DMS53 treated with DMSO at 0.1 percent for 48 hours (cell line): Measurements from ENCODE around the gene PC.
"Not testable (repeated sequence)": the region's sequence is repeated elsewhere in the genome, so short reads cannot be mapped to it uniquely, and the experiment has no call there.

Experiments
- DNase-seq: peaks from one replicate; lab custom pipeline; 2025; ENCODE audit not compliant: unreplicated experiment; lab: John Stamatoyannopoulos, UW

Gene PC

DNA sequence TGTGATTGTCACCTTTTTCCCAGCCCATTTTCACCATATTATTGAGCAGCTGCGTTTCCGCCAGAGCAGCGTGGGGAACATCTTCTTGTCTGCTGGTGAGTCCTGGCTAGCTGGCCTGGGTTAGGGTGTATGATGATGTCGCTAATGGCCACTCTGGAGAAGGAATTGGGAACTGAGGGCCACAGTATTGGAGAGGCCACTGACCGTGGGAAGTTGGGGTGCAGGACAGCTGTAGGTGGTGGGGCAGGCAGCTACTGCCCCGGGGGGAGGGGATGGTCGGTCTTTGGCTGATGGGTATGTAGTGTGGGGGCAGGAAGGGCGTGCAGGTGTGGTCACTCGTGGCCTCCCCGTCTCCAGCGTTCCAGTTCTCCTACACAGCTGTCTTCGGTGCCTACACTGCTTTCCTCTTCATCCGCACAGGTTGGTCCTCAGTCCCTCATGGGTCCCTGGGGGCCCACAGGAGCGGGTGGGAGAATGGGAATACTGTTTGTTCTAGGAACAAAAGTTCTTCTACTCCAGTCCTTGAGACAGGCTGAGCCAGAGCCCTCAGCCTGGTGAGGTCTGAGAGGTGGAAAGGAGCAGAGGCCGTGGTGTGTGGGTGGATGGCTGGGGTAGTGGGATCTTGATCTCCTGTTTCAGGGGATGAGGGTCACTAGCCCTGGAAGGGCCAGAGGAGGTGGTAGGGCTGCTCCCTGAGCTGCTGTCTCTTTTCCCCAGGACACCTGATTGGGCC is 112.9 kb downstream of the PC start:
- no peak for DNase-seq

DNA sequence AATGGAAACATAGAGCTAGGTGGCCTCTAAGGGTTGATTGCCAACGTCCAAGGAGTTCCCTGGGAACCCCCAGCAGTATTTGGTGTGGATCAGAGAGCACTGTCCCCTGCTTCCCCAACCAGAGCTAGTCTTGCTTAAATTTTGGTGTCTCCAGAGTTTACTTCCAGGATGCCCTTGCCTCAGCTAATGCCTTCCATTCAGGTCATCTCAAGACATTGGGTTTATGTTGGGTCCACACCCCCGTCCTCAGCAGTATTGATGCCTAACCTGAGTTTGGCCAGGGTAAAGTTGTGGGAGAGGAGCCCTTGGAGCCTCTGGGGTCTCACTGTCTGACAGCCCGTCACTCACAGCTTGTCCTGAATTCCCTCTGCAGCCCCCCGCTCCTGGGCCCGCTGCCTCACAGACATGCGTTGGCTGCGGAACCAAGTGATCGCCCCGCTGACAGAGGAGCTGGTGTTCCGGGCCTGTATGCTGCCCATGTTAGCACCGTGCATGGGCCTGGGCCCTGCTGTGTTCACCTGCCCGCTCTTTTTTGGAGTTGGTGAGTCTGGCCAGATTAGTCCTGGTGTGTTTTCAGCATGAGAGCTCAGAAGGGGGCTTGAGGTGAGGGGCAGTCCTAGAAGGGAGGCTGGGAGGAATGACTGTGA is 113.6 kb downstream of the PC start:
- no peak for DNase-seq

DNA sequence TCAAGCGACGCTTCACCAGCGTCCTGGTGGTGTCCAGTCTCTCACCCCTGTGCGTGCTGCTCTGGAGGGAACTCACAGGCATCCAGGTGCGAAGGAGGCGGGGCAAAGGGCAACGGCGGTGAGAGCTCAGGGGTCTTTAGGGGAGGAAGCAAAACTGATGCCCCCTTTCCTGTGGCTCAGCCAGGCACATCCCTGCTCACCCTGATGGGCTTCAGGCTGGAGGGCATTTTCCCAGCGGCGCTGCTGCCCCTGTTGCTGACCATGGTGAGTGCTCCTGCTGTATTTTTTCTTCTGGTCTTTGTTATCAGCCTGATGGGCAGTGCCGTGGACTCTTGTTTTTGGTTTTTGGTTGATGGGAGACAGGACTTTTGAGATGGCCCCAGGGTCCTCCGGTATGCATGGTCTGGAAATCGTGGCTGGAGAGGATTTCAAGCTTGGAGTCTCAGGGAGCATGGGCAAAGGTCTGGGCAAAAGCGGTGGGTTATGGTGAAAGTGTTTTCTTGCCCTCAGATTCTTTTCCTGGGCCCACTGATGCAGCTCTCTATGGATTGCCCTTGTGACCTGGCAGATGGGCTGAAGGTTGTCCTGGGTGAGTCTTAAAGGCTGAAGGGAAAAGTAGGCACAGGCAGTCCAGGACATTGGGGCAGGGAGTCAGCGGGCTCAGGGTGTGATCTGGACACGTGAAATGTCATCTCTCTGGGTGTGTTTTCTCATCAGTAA is 114.2 kb downstream of the PC start:
- DNase-seq = no peak

DNA sequence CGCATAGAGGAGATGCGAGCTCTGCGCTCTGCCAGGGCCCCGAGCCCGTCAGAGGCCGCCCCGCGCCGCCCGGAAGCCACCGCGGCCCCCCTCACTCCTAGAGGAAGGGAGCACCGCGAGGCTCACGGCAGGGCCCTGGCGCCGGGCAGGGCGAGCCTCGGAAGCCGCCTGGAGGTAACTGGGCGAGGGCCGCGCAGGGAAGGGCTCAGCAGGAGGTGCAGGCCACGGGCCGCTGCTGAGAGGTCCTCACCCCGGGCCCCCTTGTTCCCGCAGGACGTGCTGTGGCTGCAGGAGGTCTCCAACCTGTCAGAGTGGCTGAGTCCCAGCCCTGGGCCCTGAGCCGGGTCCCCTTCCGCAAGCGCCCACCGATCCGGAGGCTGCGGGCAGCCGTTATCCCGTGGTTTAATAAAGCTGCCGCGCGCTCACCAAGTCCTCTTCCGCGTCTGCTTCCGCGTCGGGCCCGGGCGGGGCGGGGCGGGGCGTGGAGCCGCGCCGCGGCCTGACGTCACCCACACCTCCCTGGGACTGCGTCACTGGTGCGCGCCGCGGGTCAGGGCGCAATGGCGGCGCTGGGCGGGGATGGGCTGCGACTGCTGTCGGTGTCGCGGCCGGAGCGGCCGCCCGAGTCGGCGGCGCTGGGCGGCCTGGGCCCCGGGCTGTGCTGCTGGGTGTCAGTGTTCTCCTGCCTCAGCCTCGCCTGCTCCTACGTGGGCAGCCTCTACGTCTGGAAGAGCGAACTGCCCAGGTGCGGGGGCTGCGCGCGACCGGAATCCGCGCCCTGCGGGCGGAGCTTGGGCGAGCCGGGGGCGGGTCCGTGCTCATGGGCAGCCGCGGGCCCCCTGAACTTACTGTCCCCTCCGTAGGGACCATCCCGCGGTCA is 115.0 kb downstream of the PC start, which contains the start of gene RCE1:
RCE1 (plus strand) TSS at position 546 of the 880 bp plus-strand sequence; CDS start at position 561, 15 bp downstream.
- peak; percentile 88 for DNase-seq

DNA sequence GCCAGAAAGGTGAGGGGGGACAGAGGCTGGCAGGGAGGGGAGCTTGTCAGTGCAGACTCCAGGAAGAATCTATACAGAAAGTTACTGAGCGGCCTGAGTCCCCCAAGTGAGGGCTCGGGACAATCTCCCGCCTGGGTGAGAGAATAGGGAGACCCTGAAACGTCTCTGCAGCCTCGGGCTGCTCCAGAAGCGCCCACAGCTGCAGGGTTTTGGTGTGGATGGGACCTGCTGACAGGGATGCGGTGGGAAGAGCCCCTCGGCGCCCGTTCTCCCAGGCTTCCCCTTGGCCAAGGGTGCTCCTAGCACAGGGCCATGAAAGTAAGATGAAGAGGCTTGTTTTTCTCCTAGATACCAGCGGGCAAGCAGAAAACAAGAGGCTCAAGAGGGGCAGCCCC is 115.7 kb downstream of the PC start:
- no peak for DNase-seq

DNA sequence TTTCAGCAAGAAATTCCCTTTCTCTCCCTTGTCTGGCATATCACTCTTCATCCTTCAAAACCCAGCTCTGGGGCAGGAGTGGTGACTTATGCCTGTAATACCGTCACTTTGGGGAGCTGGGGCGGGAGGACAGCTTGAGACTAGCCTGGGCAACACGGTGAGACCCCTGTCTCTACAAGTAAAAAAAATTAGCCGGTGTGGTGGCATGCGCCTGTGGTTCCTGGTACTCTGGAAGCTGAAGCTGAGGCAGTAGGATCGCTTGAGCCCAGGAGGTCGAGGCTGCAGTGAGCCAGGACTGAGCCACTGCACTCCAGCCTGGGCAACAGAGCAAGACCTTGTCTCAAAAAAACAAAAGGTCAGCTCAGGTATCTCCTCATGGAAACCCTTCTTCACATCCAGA is 116.3 kb downstream of the PC start:
- DNase-seq = no peak

DNA sequence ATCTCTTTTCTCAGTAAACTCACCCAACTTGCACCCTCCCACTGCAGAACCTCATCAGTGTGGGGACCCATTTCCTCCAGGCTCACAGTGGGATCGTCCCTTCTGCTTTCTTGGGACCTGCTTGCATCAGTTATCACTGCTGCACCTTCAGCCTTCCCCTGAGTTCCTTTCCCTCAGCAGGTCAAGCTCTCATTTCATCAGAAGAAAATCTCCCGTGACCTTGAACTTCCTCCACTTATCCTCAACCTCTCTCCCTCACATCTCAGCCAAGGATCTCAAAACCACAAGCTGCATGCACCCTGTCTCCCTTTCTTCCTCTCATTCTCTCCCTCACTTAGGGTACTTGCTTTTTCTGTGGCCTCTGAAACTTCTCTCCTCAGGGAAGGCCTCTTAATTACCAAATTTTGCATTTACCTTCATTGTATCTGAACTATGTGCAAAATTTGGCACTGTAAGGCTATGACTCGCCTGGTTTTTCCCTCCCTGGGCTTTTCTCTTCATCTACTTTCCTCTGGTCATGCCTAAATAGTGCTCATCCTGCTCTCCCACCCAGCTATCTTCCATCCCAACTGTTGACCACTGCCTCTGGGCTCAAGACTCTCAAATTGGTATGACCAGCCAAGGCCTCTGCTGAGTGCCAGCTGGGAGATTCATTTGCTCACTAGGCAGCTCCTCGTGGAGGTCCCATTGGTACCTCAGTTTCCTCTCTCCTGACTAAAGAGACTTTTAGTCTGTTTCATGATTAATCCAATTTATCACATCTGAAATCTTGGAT is 117.7 kb downstream of the PC start:
- DNase-seq = no peak

DNA sequence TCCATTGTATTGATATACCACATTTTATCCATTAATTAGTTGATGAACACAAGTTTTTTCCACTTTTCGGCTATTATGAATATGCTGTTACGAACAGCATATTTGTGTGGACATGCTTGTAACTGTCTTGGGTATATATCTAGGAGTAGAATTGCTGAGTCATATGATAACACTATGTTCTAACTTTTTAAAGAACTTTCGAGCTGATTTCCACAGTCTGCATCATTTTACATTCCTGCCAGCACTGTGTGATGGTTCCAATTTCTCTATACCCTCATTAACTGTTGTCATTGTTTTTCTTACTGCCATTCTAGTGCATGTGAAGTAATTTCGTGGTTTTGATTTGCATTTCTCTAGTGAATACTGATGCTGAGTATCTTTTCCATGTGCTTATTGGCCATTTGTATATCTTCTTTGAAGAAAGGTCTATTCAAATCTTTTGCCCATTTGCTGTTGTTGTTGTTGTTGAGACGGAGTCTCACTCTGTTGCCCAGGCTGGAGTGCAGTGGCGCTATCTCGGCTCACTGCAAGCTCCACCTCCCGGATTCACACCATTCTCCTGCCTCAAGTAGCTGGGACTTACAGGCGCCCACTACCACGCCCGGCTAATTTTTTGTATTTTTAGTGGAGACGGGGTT is 122.3 kb downstream of the PC start:
- no peak for DNase-seq

DNA sequence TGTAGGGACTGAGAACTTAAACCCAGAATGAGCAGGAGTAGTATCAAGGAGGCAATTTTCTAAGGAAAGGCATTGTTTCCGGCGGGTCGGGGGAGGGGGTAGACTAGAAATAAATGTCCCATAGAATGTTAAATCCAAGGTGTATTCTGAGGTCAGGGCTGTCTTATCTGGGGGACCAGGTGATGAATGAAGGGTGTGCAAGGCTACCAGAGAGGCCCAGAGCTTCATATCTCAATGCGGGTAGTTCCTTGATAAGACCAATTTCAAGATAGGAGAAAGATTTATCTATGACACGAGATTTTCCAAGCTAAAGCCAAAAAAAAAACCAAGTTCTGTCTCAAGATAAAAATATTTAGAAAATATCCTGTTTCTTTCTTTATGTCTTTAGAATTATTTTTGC is 123.2 kb downstream of the PC start:
- DNase-seq = no peak

DNA sequence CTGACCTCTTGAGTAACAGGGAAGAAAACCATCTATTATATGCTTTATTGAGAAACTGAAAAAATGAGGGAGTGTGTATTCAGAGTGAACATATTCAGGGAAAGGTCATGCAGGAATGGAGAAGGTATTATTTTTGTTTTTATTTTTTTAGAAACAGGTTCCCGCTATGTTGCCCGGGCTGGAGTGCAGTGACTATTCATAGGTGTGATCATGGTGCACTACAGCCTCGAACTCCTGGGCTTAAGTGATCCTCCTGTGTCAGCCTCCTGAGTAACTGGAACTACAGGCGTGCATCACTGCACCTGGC is 123.7 kb downstream of the PC start:
- no peak for DNase-seq

DNA sequence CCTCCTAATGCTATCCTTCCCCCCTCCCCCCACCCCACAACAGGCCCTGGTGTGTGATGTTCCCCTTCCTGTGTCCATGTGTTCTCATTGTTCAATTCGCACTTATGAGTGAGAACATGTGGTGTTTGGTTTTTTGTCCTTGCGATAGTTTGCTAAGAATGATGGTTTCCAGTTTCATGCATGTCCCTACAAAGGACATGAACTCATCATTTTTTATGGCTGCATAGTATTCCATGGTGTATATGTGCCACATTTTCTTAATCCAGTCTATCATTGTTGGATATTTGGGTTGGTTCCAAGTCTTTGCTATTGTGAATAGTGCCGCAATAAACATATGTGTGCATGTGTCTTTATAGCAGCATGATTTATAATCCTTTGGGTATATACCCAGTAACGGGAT is 133.6 kb downstream of the PC start:
- DNase-seq = not testable (repeated sequence)

DNA sequence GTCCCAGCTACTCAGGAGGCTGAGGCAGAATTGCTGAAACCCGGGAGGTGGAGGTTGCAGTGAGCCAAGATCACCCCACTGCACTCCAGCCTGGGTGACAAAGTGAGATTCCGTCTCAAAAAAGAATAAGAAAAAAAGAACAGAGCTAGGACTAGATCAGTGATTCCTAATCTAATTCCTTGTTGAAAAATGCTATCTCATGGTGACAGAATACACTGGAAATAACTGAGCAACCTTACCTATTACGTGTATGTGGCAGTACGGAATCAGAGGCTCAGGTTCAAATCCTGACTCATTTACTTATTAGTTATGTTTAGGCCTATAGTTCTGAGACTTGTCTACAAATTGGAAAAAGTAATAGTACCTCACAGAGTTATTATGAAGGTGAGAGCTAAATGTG is 134.5 kb downstream of the PC start:
- DNase-seq = no peak

DNA sequence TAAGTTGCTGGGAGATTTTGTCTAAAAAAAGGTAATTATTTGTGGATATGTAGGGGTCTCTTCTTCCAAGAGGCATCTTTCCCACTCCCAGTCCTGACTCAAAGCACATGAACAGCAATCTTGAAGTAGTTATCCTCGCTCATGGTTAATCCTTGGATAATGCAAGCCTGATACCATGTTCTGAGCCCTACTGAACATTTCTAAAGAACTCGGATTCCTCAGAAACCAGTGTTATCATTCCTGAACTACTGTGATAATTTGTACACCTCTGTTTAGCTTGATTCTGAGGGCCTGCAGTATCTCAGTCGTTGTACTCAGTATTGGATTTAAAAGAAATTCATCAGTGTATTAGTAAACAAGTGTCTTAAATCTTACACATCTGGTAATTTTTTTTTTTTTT is 137.3 kb downstream of the PC start:
- DNase-seq = no peak

DNA sequence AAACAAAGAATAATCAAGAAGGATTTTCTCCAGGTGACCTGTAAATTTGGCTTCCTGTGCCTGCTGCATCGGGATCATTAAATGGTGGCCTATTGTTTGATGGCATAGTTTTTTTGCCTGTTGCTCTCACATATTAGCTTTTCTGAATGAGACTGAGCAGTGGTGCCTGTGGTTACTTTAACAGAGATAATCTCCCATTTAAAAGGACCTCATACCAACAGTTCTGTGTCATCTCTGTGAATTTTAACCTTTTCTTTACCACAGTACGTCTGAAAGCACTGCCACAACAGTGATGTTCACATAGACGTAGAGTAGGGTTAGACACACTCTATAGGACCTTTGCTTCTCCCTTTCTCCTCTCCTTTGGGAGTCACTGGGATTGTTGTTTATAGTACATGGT is 137.8 kb downstream of the PC start:
- DNase-seq = no peak

DNA sequence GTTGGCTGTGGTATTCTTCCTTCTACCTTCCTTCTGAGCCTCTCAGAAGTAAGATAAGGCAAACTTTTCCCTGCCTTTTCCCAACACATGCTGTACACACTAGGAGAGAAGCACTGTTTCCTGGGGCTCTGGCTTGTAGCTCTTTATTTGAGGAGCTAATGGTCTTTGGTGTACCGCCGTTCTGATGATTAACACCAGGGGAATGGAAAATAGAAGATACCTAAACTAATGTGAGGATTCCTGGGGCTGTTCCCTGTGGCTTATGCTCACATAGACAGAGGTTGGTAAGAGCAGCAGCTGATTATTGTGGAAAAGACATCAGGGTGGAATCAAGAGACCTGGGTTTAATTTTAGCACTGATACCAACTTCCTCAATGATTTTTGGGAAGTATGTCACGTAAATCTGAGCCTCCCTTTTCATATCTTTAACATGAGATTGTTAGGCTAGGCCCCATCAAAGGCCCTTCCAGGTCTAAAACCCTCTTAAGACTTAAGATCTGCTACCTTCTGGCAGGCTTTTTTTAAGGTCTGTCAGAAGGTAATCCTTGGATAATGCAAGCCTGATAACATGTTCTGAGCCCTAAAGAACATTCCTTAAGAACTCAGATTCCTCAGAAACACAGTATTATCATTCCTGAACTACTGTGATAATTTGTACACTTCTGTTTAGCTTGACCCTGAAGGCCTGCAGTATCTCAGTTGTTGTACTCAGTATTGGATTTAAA is 139.8 kb downstream of the PC start:
- DNase-seq = no peak

DNA sequence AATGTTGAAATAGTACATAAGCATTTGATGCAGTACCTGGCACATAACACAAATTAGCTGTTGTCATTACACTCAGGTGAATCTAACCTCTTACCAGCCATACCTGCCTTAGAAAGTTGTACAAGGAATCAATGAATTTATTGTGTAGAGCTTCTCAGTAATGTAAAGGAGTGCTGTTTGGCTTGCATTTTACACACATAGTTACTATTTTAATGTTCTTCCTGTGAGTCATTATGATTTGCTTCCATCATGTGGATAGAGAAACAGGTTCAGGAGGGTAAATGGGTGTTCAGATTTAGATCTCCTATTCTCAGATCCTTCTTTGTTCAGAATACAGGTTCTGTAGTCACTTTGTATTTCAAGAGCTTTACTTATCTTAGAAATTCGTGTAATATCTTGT is 142.5 kb downstream of the PC start:
- DNase-seq = no peak

DNA sequence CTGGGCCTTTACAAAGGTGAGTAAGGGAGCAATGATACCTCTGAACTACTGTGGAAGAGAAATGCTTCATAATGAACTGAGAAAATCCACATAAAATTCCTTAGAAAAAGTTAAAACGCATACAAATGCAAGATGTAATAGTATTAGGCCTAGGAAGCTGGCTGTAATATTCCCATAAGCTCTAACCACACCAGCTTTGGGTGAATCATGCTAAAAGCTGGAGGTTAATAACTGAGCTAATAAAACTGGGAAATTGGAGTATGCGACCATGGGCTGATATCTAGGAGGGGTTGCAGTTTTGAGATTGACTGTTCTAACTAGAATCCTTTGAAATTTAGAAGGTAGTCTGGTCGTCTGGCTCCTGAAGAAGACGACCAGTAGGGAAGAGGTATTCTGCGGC is 143.5 kb downstream of the PC start:
- DNase-seq = no peak

DNA sequence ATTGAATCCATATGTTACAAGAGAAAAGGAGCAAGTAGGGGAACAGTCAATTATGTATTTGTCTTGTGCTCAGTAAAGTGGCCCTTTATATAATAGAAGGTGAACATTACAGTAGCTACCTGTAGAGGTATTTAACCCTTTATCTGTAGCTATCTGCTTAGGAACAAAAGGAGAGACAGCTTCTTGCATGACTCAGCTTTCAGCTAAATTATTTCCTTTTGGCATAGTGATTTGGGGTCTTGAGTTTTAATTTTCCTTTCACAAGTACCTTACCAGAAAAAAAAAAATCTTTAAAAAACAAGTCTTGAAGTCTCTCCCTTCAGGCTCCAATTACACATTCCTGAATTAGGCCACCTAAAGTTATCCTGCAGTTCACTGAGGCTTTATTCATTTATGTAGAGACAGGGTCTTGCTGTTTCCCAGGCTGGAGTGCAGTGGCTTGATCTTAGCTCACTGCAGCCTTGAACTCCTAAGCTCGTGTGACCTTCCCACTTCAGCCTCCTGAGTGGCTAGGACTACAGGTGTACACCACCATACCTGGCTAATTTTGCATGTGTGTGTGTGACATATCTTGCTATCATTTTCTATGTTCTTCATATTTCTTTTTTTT is 147.5 kb downstream of the PC start:
- no peak for DNase-seq

DNA sequence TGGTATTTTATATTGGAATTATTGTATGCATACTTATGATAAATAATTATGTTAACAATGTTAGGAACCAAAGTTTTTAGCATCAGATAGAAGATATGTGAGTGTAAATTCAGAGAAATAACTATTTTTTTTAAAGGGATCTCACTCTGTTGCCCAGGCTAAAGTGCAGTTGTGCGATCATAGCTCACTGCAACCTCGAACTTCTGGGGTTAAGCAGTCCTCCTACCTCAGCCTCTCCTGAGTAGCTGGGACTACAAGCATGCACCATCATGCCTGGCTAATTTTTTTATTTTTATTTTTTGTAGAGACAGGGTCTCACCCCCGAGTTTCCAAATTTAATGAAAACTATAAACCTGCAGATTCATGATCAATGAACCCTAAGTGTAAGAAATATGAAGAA is 148.6 kb downstream of the PC start:
- DNase-seq = no peak
